GM06990 (cell line): Measurements from ENCODE around the gene TMC8.

Source experiments
- DNase-seq: peaks from one replicate; pipeline ENCODE4 v3.0.0-alpha.2; 2011; ENCODE audit not compliant: insufficient read length; ENCODE audit errors: extremely low read depth
- H3K27me3 ChIP-seq: replicated peaks from 2 replicates; pipeline ENCODE4 v1.6.0; 2011; ENCODE audit warnings: low read length; ENCODE audit not compliant: control insufficient read depth, insufficient read depth
- H3K36me3 ChIP-seq: 2 replicates; pipeline ENCODE4 v1.5.1; 2011; ENCODE audit warnings: low read length; ENCODE audit not compliant: control insufficient read depth, insufficient read depth
- H3K4me3 ChIP-seq: replicated peaks from 2 replicates; pipeline ENCODE4 v1.5.1; 2011; ENCODE audit warnings: low read depth, mild to moderate bottlenecking, control low read depth, low read length
- CTCF ChIP-seq: IDR thresholded peaks from 2 replicates; pipeline ENCODE4 v1.5.1; 2011; ENCODE audit warnings: low read length, control low read depth, mild to moderate bottlenecking, inconsistent platforms; ENCODE audit not compliant: insufficient read depth, poor library complexity, severe bottlenecking

TMC8 gene

GRCh38 chr17:78127239-78127887 lies 3.2 kb upstream of the TMC8 start:
- Histone ChIP-seq H3K4me3 (peak overlapping the region; percentile 91), H3K36me3 (peaks cover 21% of the 10 kb centered on the region)
- peak; percentile 78 for DNase-seq

GRCh38 chr17:78127888-78128550 lies 2.6 kb upstream of the TMC8 start:
- TF ChIP-seq CTCF, result no peak

More at GRCh38 chr17:78127239-78127887, 3.2 kb upstream of the TMC8 start:
- no peaks in the 10 kb centered on the region for H3K27me3 ChIP-seq
- no peak for TF ChIP-seq CTCF

GRCh38 chr17:78128551-78129350 lies 1.8 kb upstream of the TMC8 start, which contains the start of gene TMC6:
TMC6 (minus strand) TSS chr17:78128755; CDS start chr17:78126832, 1,923 bp downstream.
- H3K4me3 ChIP-seq, result peak within 1 kb of the TSS; percentile 91
- peak; percentile 82 for DNase-seq
- H3K27me3 ChIP-seq, result no peaks in the 10 kb centered on the region
- peaks cover 21% of the 10 kb centered on the region for H3K36me3 ChIP-seq
- TF ChIP-seq CTCF, result no peak

More at GRCh38 chr17:78127888-78128550, 2.6 kb upstream of the TMC8 start:
- Histone ChIP-seq H3K36me3 (peaks cover 18% of the 10 kb centered on the region), H3K4me3 (peak overlapping the region; percentile 91), H3K27me3 (no peaks in the 10 kb centered on the region)
- peak; percentile 54 for DNase-seq

- H3K27me3 ChIP-seq, result no peaks in the 10 kb centered on the region
- no peak for TF ChIP-seq CTCF
- DNase-seq, result peak; percentile 37
- H3K36me3 ChIP-seq, result peaks cover 22% of the 10 kb centered on the region
- peak overlapping the region; percentile 72 for H3K4me3 ChIP-seq
These were observed 1.1 kb upstream of the TMC8 start for GRCh38 chr17:78129351-78130089.

GRCh38 chr17:78130090-78130436 lies 508 bp upstream of the TMC8 start:
- peak overlapping the region; percentile 72 for H3K4me3 ChIP-seq
- H3K36me3 ChIP-seq, result peaks cover 26% of the 10 kb centered on the region
- TF ChIP-seq CTCF, result no peak
- no peak for DNase-seq
- no peaks in the 10 kb centered on the region for H3K27me3 ChIP-seq
